Activated CD4-positive, CD25-positive, alpha-beta regulatory T cell treated with anti-CD3 and anti-CD28 coated beads, Interleukin-2, amount 50 U/mL, for 16 hours (primary cell): ENCODE measurements around the gene RELB.
"Not testable (repeated sequence)": the region's sequence is repeated elsewhere in the genome, so short reads cannot be mapped to it uniquely, and the experiment has no call there.

ENCODE experiments used
- DNase-seq: peaks from one replicate; pipeline ENCODE4 v3.0.0-alpha.2; 2020; ENCODE audit warnings: low read depth, low spot score

The RELB gene, protein sequence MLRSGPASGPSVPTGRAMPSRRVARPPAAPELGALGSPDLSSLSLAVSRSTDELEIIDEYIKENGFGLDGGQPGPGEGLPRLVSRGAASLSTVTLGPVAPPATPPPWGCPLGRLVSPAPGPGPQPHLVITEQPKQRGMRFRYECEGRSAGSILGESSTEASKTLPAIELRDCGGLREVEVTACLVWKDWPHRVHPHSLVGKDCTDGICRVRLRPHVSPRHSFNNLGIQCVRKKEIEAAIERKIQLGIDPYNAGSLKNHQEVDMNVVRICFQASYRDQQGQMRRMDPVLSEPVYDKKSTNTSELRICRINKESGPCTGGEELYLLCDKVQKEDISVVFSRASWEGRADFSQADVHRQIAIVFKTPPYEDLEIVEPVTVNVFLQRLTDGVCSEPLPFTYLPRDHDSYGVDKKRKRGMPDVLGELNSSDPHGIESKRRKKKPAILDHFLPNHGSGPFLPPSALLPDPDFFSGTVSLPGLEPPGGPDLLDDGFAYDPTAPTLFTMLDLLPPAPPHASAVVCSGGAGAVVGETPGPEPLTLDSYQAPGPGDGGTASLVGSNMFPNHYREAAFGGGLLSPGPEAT

DNA sequence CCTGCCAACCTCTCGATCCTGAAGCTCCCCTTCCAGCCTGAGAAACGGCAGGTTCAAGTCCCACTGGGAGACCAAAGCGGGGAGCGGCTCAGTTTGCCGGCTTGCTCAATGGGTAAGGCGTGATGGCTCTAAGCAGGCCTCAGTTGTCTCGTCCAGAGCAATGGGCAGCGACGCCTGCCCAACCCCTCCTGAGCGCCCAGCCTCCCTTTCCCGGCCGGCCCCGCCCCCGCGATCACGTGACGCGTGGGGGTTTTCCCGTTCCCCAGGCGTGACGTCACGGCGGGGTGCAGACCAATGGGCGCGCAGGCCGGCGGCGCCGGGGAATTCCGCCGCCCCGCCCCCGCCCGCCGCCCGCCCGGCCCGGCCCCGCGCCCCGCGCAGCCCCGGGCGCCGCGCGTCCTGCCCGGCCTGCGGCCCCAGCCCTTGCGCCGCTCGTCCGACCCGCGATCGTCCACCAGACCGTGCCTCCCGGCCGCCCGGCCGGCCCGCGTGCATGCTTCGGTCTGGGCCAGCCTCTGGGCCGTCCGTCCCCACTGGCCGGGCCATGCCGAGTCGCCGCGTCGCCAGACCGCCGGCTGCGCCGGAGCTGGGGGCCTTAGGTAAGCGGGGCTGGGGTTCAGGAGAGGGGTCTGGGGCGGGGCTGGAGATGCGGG is at the start of gene RELB:
TSS of gene RELB (plus strand) at position 378 of the 653 bp plus-strand sequence. CDS start at position 494, 116 bp downstream.
- peak; percentile 95 for DNase-seq

DNA sequence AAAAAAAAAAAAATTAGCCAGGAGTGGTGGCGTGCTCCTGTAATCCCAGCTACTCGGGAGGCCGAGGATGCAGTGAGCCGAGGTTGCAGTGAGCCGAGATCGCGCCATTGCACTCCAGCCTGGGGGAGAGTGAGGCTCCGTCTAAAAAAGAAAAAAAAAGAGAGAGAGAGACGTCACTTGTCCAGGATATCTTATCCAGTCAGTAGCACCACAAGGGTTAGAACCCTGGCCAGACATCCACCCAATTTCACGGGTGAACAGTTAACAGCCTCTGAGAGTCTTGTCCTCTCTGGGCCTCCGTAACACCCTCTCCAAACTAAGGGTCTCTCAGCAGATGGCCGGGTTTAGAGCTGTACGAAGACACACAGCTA is 47.0 kb upstream of the RELB start:
- DNase-seq, result no peak

DNA sequence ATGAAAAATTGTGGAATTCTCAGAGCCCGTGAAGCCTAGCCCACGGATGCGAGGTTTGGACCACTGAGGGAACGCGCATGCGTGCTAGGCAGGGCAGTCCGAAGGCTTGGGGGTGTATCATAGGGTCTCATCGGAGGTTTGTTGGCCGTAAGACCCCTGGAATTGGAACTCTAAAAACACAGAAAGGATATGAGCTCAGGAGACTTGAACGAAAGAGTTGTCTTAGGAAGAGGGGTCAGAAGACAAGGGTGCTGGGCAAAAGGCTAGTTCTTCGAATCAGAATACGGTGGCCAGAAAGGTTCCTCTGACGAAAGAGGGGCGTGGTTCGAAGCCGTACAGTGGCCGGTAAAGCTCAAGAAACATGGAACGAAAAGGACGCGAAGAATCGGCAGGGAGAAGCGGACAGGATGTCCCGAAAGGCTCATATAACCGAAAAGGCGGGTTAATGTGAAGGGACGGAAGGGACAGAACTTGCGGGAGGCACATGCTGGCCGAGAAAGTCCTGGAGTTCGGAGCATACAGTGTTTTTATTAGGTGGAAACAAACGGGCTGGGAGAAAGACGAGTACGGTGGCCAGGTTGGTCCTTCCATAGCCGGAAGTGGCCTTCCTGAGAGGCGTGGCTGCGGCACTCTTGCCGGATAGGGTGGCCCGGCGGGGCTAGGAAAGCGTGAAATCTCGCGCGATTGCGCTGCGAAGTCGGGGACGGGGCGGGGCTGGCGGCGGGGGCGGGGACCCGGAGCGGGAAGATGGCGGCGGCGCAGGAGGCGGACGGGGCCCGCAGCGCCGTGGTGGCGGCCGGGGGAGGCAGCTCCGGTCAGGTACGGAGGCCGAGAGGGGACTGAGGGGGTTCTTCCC is 46.4 kb upstream of the RELB start, which contains the start of gene CLPTM1:
TSS of gene CLPTM1 (plus strand) at position 732 of the 856 bp plus-strand sequence. CDS start at position 748, 16 bp downstream.
- DNase-seq, result peak; percentile 93

DNA sequence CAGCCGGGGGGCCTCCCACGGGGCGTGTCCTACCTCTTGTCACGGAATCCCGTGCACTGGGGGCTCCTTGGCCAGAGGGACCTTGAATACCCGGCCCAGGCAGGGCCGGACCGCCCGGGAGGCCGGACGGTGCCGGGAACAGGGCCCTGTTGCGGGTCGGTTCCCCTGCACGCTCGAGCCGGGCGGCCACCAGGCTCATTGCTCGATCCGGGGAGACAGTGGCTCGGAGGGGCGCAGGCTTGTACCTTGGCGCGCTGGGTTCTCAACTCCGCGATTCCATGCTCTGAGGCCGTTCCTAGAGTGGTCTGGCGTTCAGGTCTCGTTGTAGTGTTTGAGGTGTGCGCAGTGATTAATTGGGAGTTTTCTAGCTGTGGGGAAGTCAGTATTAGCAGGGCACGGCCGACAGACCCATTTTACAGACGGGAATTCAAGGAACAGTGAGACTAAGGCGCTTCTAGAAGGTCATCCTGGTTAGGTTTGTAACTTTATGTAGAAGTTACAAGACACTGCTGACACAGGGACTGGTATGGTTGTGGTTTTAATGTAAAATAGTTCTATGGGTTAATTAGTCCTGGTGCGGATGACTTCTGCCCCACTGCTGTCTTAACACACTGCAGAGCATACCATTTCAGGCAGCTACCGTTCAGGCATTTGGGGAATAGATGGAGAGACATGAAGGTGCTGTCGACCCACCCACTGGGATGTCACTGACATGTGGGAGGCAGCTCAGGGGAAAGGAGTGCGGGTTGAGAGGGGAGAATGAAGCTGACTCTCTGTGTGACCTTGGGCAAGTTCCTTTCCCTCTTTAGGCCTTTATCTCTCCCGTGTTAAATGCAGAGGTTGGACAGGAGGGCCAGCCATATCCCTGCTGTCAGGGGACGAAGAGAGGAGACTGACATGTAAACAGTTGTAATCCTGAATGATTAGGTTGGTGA is 45.5 kb upstream of the RELB start:
- DNase-seq, result no peak

DNA sequence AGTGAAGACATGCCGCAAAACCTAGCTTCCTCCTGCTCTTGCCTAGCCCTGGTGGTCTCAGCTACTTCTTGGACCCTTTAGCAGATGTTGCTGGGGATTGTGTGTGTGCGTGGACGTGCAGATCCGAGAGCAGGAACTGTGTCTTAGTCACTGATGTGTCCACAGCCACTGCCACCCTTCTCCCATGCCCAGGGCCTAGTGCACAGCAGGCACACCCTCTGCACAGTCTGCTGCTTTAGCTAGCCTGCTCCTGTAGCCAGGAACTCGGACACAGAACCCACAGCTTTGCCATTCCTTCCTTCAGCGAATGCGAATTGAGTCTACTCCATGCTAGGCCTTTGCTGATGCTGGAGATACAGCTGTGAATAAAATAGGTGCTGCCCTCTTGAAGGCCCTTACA is 43.7 kb upstream of the RELB start:
- no peak for DNase-seq

DNA sequence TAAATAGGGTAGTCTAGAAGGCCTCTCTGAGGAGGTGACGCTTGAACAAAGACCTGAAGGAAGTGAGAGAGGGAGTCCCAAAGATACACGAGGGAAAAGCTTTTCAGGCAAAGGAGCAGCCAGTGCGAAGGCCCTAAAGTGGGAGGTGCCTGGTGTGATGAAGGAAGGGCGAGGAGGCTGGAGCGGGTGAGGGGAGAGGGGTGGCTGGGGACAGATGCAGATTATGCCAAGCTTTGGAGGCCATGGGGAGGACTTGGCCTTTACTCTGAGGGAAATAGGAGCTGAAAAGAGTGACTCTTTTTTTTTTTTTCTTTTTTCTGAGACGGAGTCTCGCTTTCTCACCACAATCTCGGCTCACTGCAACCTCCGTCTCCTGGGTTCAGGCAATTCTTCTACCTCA is 43.2 kb upstream of the RELB start:
- no peak for DNase-seq

DNA sequence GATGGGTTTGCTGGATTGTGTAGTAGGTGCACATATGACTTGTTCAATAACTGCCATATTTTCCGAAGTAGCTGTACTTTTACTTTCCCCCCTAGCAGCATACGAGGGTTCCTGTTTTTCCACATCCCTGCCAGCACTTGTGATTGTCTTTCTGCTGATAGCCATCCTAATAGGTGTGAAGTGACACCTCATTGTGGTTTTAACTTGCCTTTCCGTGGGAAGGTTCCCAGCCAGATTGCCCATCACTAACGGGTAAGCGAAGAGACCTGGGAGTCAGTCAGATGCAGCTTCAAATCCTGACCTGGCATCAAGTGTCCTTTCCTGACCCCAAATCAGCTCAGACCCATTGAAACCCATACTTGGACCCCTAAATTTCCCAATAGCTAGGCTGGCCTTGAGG is 41.6 kb upstream of the RELB start:
- no peak for DNase-seq

DNA sequence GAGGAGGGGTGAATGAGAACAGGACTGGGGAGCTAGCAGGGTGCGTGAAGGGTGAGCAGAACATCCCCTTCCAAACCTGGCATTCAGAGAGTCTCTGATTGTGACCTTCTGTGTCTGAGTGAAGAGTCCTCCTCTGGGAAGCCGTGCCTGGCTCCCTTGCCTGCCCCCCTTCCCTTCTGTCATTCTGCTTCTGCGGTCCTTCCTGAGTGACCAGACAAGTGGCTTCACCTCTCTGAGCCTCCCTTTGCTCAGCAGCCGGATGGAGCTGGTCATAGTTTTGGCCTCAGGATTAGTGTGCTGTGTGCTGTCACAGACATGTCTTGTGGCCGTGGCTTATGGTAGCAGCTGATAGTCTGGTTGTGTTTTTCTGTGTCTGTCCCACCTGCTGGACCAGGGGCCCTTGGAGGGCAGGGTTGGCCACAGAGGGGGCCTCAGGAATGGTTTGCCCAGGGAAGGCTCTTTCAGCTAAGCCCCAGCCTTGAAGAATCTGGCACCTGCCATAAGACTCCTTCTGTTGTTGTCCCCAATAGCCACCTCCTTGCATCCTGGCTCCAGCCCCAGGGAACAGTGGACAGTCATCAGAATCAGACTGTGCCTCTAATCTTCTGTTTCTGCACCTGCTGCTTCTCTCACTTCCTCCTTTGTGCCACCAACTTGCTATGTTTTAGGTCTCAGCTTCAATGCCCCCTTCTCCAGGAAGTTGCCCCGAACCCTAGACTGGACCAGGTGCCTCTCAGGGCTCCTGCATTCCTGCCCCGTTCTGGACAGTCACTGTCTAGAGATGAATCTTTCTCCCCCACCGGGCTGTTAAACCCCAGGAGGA is 40.1 kb upstream of the RELB start:
- DNase-seq, result no peak

DNA sequence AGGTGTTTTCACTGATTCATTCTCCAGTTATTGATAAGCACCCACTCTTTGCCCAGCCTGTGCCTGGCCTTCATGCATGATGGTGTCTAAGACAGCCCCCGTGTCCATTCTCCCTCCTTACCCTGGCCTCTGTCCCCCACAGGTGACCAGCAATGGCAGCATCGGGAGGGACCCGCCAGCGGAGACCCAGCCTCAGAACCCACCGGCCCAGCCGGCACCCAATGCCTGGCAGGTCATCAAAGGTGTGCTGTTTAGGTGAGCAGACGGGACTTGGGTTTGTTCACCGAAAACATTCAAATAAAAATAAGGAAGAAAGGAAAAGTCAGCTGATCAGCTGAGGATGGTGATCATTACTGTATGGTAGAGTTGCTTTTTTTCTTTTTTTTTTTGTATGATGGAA is 39.4 kb upstream of the RELB start:
- no peak for DNase-seq

DNA sequence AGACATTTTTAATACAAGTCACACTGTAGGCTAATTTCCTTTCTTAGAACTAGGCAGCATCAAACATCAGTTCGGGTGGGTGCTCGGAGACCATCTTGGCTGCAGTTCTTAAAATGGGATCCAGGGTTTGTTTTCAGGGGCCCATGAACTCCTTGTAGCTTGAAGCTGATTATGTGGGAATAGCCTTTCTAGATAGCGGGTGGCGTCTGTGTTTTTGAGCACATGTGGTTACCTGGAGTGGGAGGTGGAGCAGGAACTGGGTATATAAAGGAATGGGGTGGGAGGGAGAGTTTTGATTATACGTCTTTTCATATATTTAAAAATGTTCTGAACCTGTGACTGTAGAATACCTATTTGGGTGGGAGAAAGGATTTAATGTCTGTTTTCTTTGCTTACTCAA is 33.1 kb upstream of the RELB start:
- no peak for DNase-seq

DNA sequence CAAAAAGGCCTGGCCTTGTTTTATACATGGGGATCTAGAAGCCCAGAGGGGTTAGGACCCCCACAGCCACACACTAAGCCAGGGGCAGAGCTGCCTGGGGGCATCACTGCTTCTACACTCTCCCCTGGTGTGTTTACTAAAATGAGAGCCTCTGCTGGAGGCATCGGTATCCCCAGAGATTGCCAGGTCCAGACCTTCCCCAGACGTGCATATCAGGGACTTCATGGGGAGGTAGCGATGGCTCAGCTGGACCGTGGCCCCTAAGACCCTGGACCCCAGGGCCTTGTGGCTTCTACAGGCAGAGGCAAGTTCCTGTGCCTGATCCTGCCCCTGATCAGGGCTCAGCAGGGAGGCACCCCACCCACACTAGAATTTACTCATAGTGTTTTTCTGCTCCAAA is 32.6 kb upstream of the RELB start:
- DNase-seq, result no peak

DNA sequence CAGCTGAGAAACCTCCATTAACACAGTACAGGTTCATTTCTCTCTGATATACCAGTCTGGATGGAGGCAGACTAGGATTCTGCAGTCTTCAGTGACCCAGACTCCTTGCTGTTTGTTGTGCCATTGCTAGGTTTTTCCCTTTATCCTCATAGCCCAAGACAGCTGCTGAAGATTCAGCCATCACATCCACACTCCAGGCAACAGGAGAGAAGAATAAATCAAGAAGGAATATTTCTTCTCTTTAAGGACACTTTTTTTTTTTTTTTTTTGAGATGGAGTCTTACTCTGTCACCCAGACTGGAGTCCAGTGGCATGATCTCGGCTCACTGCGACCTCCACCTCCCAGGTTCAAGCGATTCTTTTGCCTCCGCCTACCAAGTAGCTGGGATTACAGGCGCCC is 31.8 kb upstream of the RELB start:
- no peak for DNase-seq

DNA sequence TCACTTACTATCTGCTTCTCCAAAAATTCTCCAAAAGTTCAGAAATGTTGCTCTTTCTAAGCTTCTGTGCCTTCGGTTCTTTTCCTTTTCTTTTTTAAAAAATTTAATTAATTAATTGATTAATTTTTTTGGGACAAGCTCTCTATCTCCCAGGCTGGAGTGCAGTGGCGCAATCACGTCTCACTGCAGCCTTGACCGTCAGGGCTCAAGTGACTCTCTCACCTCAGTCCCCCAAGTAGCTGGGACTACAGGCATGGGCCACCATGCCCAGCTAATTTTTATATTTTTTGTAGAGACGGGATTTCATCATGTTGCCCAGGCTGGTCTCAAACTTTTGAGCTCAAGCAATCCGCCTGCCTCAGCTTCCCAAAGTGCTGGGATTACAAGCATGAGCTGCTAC is 29.8 kb upstream of the RELB start:
- not testable (repeated sequence) for DNase-seq

DNA sequence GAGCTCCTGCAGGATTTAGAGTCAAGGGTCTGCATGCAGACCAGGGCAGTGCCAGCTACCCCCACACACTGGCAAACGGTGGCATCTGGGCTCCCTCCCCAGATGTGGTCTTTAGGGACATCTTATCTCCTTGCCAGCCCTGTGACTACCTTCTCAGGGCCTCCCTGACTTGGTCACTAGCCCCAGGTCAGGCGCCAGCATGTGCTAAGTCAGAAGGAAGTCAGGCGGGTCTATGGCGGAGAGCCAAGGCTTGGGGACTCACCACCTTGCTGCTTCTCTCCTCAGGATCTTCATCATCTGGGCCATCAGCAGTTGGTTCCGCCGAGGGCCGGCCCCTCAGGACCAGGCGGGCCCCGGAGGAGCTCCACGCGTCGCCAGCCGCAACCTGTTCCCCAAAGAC is 28.5 kb upstream of the RELB start:
- no peak for DNase-seq

DNA sequence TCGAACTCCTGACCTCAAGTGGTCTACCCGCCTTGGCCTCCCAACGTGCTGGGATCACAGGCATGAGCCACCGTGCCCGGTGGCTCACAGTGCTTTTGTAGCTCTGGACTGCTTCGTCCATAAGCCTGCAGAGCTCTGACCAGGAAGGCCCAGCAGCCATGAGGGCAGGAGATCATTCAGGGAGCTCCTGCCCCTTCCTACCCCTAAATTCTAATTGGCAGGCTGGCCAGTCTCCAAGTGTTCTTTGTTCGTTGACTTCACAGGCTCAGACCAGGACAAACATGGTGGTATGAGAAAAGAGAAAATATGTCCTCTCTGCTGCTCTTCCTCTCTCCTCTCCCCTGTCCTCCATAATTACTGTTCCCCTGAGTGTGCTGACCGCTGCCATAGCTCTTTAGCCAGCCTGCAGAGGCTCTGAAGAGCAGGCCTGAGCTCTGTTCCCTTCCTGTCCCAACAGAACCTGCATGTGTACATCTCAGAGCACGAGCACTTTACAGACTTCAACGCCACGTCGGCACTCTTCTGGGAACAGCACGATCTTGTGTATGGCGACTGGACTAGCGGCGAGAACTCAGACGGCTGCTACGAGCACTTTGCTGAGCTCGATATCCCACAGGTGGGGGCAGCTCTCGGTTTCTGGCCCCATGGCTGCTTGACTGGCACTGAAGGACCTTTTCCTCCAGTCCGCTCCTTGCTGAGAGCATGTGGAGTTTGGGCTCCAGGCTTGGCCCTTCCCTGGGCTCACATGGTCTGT is 27.1 kb upstream of the RELB start:
- DNase-seq, result no peak

DNA sequence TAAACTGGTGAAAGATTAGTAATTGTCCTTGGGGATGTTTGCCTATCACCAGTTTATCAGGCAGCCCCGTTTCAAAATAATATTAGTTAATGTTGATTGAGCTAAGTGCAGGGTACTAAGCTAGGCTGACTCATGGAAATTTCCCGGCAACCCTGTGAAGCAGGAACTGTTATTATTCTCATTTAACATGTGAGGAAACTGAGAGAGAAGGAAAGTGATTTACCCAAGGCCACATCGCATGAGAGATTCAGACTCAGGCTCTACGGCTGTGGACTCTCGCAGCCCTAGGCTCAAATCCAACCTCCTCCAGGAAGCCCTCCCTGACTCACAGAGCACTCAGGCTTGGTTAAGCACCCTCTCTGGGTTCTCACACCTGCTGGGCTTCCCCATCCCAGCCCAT is 26.4 kb upstream of the RELB start:
- no peak for DNase-seq

DNA sequence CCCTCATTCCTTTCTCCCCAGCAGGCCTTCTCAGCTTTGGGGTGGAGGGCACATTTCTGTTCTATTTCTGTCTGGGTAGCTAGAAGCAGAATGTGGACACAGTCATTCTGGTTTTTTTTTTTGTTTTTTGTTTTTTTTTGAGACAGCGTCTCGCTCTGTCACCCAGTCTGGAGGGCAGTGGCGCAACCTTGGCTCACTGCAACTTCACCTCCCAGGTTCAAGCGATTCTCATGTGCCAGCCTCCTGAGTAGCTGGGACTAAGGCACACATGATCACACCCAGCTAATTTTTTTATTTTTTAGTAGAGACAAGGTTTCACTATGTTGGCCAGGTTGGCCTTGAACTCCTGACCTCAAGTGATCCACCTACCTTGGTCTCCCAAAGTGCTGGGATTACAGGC is 25.8 kb upstream of the RELB start:
- DNase-seq, result no peak

DNA sequence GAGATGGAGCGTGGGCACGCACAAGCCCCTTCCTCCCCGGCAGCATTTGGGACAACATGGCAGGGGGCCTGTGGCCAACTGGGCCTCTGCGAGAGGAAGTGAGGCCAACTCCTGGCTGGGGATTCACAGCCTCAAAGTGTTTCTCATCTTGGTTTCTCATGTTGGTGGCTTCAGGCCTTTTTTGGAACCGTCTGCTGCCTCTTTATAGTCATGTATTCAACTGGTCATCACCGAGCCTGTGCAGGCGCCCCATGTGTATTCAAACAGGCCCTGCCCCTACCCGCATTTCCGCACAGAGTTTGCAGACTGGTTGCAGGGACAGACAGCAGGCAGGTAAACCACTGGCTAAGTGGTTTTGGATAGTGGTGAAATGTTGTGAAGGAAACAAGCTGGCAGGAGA is 17.3 kb upstream of the RELB start:
- no peak for DNase-seq

DNA sequence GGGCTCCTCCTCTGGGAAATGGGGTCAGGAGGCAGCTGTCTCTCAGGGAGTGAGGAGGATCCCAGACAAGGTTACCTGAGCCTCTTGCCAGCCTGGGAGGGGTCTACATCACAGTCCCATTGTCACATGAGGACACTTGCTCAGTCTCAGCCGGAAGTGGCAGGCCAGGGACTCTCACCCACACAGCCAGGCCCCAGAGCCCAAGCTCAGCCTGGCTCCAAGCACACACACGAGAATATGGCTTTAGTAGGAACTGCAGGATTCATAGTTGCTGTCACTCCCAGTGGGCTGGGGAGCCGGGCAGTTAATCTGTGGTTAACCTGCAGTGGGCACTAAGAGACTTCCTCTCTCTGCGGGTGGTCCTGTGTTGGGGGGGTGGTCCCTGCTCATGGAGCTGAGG is 15.8 kb upstream of the RELB start:
- DNase-seq, result no peak
